Type B pancreatic cell (in vitro differentiated cells): Measurements from ENCODE around the gene RNF212. TPM values are rescaled to one million over a fixed set of nuclear protein-coding genes. Genes with fewer than 3 reads are reported as not detected.

ENCODE experiments used
- DNase-seq: peaks from one replicate; pipeline ENCODE4 v3.0.0; 2021; ENCODE audit warnings: mixed read lengths; ENCODE audit not compliant: unreplicated experiment; ENCODE audit errors: extremely low spot score
- H3K27ac Mint-ChIP-seq: 2 replicates; pipeline ENCODE4 v1.8.0; 2021; ENCODE audit warnings: mild to moderate bottlenecking, mixed read lengths
- H3K27me3 Mint-ChIP-seq: 2 replicates; pipeline ENCODE4 v1.8.0; 2021; ENCODE audit warnings: mixed read lengths
- H3K36me3 Mint-ChIP-seq: 2 replicates; pipeline ENCODE4 v1.8.0; 2021; ENCODE audit warnings: mixed read lengths
- H3K4me1 Mint-ChIP-seq: one replicate; pipeline ENCODE4 v1.8.0; 2021; ENCODE audit warnings: mixed read lengths; ENCODE audit not compliant: unreplicated experiment
- H3K4me3 Mint-ChIP-seq: 2 replicates; pipeline ENCODE4 v1.8.0; 2021; ENCODE audit warnings: mild to moderate bottlenecking, mixed read lengths
- H3K9me3 Mint-ChIP-seq: 2 replicates; pipeline ENCODE4 v1.8.0; 2021; ENCODE audit warnings: mixed read lengths
- total RNA-seq: library from RNA; stranded (reverse); gene quantifications from 2 replicates; pipeline ENCODE4 v1.2.1, GENCODE V29; 2021; ENCODE audit warnings: low replicate concordance
- TF ChIP-seq, protein P1 (sequence below): fragments of 200-600 bp; sonication (generic); conservative IDR thresholded peaks from 2 replicates; pipeline ENCODE4 v1.5.0; 2021; ENCODE audit warnings: antibody characterized with exemption, mild to moderate bottlenecking

RNF212 gene
- total RNA-seq, 1 donor from 2014 or later = 3.5 TPM

DNA sequence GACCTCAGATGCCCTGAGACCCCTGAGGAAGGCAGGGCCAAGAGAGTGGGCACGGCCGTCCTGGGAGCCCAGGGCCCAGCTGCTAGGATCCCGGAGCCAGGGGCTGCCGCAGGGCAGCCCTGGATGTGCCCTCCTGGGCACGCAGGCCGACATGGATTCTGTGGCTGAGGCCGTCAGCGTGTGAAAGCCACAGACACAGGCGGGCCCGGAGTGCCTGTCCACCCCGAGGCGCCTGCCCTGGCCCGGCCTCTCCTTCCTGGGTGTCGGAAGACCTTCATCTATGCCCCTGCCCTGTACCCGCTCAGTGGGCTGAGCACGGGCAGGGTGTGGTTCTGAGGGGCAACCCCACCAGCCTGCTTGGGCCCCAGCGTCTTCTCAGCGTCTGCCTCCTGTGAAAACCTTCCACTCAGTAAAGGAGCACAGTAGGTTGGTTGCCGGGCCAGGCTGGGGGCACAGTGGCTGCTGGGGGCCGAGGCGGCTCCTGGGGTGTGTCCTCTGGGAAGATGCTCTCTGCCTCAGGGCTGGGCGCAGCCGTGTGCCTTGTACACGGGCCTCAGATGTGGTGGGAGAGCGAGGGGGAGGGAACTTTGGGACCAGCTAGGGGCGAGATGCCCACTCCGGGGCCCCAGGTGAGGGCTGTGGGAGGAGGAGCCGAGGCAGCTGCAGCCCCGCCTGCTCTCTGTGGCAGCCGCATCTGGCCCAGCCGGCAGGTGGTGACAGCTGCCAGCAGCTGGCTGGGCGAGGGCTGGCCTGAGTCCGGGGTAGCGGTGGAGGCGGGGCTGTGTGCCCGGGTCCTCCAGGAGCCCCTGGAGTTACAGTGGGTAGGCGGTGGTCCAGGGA lies 81.2 kb downstream of the RNF212 start:
- H3K4me1 Mint-ChIP-seq = no peaks in the 10 kb centered on the region
- no peak overlapping the region for H3K4me3 Mint-ChIP-seq
- H3K27ac Mint-ChIP-seq = no peak overlapping the region
- H3K27me3 Mint-ChIP-seq = no peaks in the 10 kb centered on the region
- no peaks in the 10 kb centered on the region for H3K9me3 Mint-ChIP-seq
- no peaks in the 10 kb centered on the region for H3K36me3 Mint-ChIP-seq
- TF ChIP-seq, protein P1, sequence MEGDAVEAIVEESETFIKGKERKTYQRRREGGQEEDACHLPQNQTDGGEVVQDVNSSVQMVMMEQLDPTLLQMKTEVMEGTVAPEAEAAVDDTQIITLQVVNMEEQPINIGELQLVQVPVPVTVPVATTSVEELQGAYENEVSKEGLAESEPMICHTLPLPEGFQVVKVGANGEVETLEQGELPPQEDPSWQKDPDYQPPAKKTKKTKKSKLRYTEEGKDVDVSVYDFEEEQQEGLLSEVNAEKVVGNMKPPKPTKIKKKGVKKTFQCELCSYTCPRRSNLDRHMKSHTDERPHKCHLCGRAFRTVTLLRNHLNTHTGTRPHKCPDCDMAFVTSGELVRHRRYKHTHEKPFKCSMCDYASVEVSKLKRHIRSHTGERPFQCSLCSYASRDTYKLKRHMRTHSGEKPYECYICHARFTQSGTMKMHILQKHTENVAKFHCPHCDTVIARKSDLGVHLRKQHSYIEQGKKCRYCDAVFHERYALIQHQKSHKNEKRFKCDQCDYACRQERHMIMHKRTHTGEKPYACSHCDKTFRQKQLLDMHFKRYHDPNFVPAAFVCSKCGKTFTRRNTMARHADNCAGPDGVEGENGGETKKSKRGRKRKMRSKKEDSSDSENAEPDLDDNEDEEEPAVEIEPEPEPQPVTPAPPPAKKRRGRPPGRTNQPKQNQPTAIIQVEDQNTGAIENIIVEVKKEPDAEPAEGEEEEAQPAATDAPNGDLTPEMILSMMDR = no peak
- DNase-seq = no peak

- Mint-ChIP-seq H3K36me3 (no peaks in the 10 kb centered on the region), H3K9me3 (no peaks in the 10 kb centered on the region), H3K4me3 (no peak overlapping the region), H3K4me1 (no peaks in the 10 kb centered on the region), H3K27ac (no peak overlapping the region), H3K27me3 (no peaks in the 10 kb centered on the region)
- DNase-seq = no peak
- TF ChIP-seq, protein P1 = no peak
These were observed 82.0 kb downstream of the RNF212 start for GRCh38 chr4:1031346-1031745.

DNA sequence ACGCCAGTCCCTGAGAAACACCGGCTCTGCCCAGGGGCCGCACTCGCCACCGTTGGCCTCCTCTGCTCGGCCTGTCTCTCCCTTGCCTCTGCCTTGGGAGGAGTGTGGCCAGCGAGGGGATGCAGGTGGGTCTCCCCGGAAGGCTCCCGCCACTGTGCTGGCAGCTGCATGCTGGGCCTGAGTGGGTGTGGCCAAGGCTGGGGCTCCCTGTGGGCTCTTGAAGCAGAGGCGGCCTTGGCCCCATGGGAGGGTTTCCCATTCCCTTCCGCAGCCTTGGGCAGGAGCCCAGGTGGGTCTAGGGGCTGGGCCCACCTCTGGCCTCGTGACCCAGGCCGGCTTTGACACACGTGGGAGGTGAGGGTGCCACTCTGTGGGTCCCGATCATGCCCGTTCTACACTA lies 82.8 kb downstream of the RNF212 start:
- no peak overlapping the region for H3K4me3 Mint-ChIP-seq
- H3K27me3 Mint-ChIP-seq = no peaks in the 10 kb centered on the region
- H3K36me3 Mint-ChIP-seq = no peaks in the 10 kb centered on the region
- no peaks in the 10 kb centered on the region for H3K9me3 Mint-ChIP-seq
- no peak overlapping the region for H3K27ac Mint-ChIP-seq
- TF ChIP-seq, protein P1 = no peak
- DNase-seq = no peak
- no peaks in the 10 kb centered on the region for H3K4me1 Mint-ChIP-seq

GRCh38 chr4:1030031-1030430 lies 83.3 kb downstream of the RNF212 start:
- H3K9me3 Mint-ChIP-seq = no peaks in the 10 kb centered on the region
- no peaks in the 10 kb centered on the region for H3K4me1 Mint-ChIP-seq
- H3K36me3 Mint-ChIP-seq = peaks cover 3% of the 10 kb centered on the region
- no peak overlapping the region for H3K4me3 Mint-ChIP-seq
- no peak overlapping the region for H3K27ac Mint-ChIP-seq
- H3K27me3 Mint-ChIP-seq = no peaks in the 10 kb centered on the region
- no peak for DNase-seq
- TF ChIP-seq, protein P1 = no peak

DNA sequence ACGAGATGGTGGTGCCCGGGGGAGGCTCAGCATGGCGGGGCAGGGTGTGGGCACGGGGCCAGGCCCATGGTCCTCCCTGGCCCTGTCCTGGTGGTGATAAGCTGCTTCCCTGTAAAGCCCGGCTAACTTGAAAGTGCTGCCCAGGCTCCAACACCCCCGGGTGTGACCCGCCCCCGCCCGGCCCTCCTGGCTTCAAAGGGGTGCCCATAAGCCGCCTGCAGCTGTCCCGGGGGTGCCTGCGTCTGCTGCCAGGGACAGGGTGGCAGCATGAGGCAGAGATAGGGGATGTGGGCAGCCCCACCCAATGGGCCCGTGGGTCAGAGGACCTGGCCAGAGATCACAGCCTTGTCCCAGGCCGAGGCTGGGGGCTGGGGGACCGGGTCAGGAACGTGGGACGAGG lies 83.8 kb downstream of the RNF212 start:
- TF ChIP-seq, protein P1 = no peak
- Mint-ChIP-seq H3K4me1 (no peaks in the 10 kb centered on the region), H3K27me3 (no peaks in the 10 kb centered on the region), H3K4me3 (no peak overlapping the region), H3K27ac (no peak overlapping the region), H3K9me3 (no peaks in the 10 kb centered on the region), H3K36me3 (peaks cover 4% of the 10 kb centered on the region)
- DNase-seq = no peak
